Measurements from ENCODE around the gene ADCK2. TPM values are rescaled to one million over a fixed set of nuclear protein-coding genes. Genes with fewer than 3 reads are reported as not detected.

The ADCK2 gene
- total RNA-seq, 1 donor from 2014 or later, result 37.6 TPM

DNA sequence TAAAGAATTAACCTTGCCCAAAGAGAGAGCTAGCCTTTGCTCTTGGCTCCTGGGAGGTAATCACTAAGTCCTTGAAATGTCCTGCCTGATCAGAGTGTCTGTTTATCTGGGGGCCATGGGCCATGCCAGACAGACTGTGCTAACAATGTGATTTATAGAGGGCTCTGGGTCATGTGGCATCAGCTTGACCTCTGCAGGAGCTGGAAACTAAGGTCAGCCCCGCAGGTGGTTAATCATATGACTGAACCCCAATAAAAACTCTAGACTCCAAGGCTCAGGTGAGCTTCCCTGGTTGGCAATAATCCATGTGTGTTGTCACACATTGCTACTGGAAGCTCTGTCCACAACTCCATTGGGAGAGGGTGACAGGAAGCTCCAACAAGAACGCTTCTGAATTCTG lies 71.3 kb downstream of the ADCK2 start:
- Mint-ChIP-seq H3K27ac (ENCODE audit: unreplicated experiment) (no peak overlapping the region), H3K27me3 (ENCODE audit: unreplicated experiment) (no peaks in the 10 kb centered on the region), H3K4me3 (ENCODE audit: unreplicated experiment) (no peak overlapping the region), H3K9me3 (ENCODE audit: unreplicated experiment) (no peaks in the 10 kb centered on the region), H3K36me3 (ENCODE audit: low read depth, unreplicated experiment) (no peaks in the 10 kb centered on the region), H3K4me1 (ENCODE audit: unreplicated experiment) (no peaks in the 10 kb centered on the region)
- TF ChIP-seq, protein P1, sequence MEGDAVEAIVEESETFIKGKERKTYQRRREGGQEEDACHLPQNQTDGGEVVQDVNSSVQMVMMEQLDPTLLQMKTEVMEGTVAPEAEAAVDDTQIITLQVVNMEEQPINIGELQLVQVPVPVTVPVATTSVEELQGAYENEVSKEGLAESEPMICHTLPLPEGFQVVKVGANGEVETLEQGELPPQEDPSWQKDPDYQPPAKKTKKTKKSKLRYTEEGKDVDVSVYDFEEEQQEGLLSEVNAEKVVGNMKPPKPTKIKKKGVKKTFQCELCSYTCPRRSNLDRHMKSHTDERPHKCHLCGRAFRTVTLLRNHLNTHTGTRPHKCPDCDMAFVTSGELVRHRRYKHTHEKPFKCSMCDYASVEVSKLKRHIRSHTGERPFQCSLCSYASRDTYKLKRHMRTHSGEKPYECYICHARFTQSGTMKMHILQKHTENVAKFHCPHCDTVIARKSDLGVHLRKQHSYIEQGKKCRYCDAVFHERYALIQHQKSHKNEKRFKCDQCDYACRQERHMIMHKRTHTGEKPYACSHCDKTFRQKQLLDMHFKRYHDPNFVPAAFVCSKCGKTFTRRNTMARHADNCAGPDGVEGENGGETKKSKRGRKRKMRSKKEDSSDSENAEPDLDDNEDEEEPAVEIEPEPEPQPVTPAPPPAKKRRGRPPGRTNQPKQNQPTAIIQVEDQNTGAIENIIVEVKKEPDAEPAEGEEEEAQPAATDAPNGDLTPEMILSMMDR (IDR thresholded peaks at IDR 0.05; ENCODE audit: unreplicated experiment), result no peak
- DNase-seq (ENCODE audit: low spot score), result no peak

Other genes starting within 250 kb of the ADCK2 start
- 79.9 TPM for gene MKRN1, start 193.4 kb upstream of the ADCK2 start, total RNA-seq (ENCODE audit: unreplicated experiment)
- gene DENND2A, start 32.1 kb upstream of the ADCK2 start, total RNA-seq (ENCODE audit: unreplicated experiment), result 41.0 TPM
- 326 TPM for gene NDUFB2, start 23.8 kb downstream of the ADCK2 start, total RNA-seq (ENCODE audit: unreplicated experiment)

All from endothelial cell (in vitro differentiated cells).